Left lung (tissue), 10 donors: Measurements from ENCODE around the gene RFXANK. TPM values are rescaled to one million over a fixed set of nuclear protein-coding genes. Genes with fewer than 3 reads are reported as not detected.
A peak's percentile ranks its signal among the peaks of the same experiment; 100 is the strongest.

Experiments used
- ATAC-seq: fragments of 200-7000 bp; cut with Tn5 transposase; one replicate; pipeline ENCODE4 v1.9.1; 2020; ENCODE audit warnings: moderate library complexity
- DNase-seq, 4 donors: peaks; one replicate each; pipeline ENCODE4 v3.0.0-alpha.2; 2013 to 2020
- H3K27ac ChIP-seq, 2 donors: fragments of 200-600 bp; sonication (generic) in 1 of 2; one replicate each; pipeline versions ENCODE4 v1.5.0 to v1.8.0; 2020 to 2021
- H3K27me3 ChIP-seq, 2 donors: fragments of 200-600 bp; sonication (generic) in 1 of 2; one replicate each; pipeline versions ENCODE4 v1.5.0 to v1.8.0; 2020 to 2021
- H3K36me3 ChIP-seq, 2 donors: fragments of 200-600 bp; sonication (generic) in 1 of 2; one replicate each; pipeline versions ENCODE4 v1.5.0 to v1.8.0; 2020 to 2021
- H3K4me1 ChIP-seq, 2 donors: fragments of 200-600 bp; one replicate each; pipeline ENCODE4 v1.8.0; 2021
- H3K4me3 ChIP-seq, 2 donors: fragments of 200-600 bp; sonication (generic) in 1 of 2; one replicate each; pipeline versions ENCODE4 v1.5.0 to v1.8.0; 2020 to 2021; ENCODE audit warnings: mild to moderate bottlenecking in 1 of 2
- H3K9me3 ChIP-seq, 2 donors: fragments of 200-600 bp; sonication (generic) in 1 of 2; one replicate each; pipeline versions ENCODE4 v1.5.0 to v1.8.0; 2020 to 2021
- CTCF ChIP-seq, 2 donors: fragments of 200-600 bp; sonication (generic) in 1 of 2; IDR thresholded peaks; one replicate each; pipeline versions ENCODE4 v1.5.0 to v1.8.0; 2021; ENCODE audit warnings: antibody characterized with exemption in 2 of 2
- intact Hi-C, 2 donors: fragments of 100-400 bp; cut with DNase I; formaldehyde crosslinking; loops; one replicate each; pipeline versions ENCODE4 v1.11.2 to v1.14.2; 2022
- polyA plus RNA-seq, 6 donors: library from polyadenylated mRNA; unstranded; fragments of 120-200 nt; gene quantifications; one replicate each; pipeline ENCODE4 v1.2.1, GENCODE V29; 2013; ENCODE audit not compliant: insufficient read length in 6 of 6
- total RNA-seq, 2 donors: library from RNA; stranded (reverse); fragmentation: NEBNext Ultra II Directional; extraction: Animal tissue kit (Norgen Biotek cat#: 25700); gene quantifications; one replicate each; pipeline ENCODE4 v1.2.1, GENCODE V29; 2021
- donor health status: DM: no; HTN: yes; CAD: no.
- donor health status: DM: no; HTN: no; CAD: no.

Gene RFXANK
- total and polyA plus RNA-seq, 8 donors, result 61.6 to 82.8 (median 74.5) TPM

GRCh38 chr19:19206938-19207337 is 14.9 kb downstream of the RFXANK start:
- H3K36me3 ChIP-seq, result peaks cover 0 to 2% of the 10 kb centered on the region in 2 donors
- no peak for ATAC-seq
- peaks cover 11 to 48% of the 10 kb centered on the region in 2 donors for H3K27me3 ChIP-seq
- intact Hi-C loops, result no loop called here
- TF ChIP-seq CTCF (IDR thresholded peaks at IDR 0.05), result no peak
- peaks cover 4 to 11% of the 10 kb centered on the region in 2 donors for H3K4me1 ChIP-seq
- no peaks in the 10 kb centered on the region for H3K9me3 ChIP-seq
- DNase-seq, result no peak
- H3K27ac ChIP-seq, result no peak overlapping the region
- H3K4me3 ChIP-seq, result no peak overlapping the region

- Histone ChIP-seq H3K4me3 (no peak overlapping the region), H3K36me3 (no peaks in the 10 kb centered on the region), H3K4me1 (peaks cover 0 to 2% of the 10 kb centered on the region in 2 donors), H3K27ac (no peak overlapping the region), H3K27me3 (peaks cover 19 to 58% of the 10 kb centered on the region in 2 donors), H3K9me3 (no peaks in the 10 kb centered on the region)
- intact Hi-C loops, result no loop called here
- DNase-seq, result no peak
- no peak for ATAC-seq
- no peak for TF ChIP-seq CTCF (IDR thresholded peaks at IDR 0.05)
Measured at GRCh38 chr19:19207637-19208572, 15.8 kb downstream of the RFXANK start.

GRCh38 chr19:19209372-19209771 is 17.3 kb downstream of the RFXANK start:
- H3K27me3 ChIP-seq, result peaks cover 23 to 73% of the 10 kb centered on the region in 2 donors
- ATAC-seq, result no peak
- no peaks in the 10 kb centered on the region for H3K36me3 ChIP-seq
- DNase-seq, result no peak
- no peaks in the 10 kb centered on the region for H3K9me3 ChIP-seq
- H3K27ac ChIP-seq, result no peak overlapping the region
- intact Hi-C loops, result no loop called here
- no peak for TF ChIP-seq CTCF (IDR thresholded peaks at IDR 0.05)
- no peaks in the 10 kb centered on the region for H3K4me1 ChIP-seq
- H3K4me3 ChIP-seq, result no peak overlapping the region

- DNase-seq, result peak in 1 of 4 donors; percentile 60
- H3K27me3 ChIP-seq, result peaks cover 23 to 88% of the 10 kb centered on the region in 2 donors
- TF ChIP-seq CTCF (IDR thresholded peaks at IDR 0.05), result no peak
- intact Hi-C loops, result no loop called here
- no peaks in the 10 kb centered on the region for H3K9me3 ChIP-seq
- H3K4me1 ChIP-seq, result no peaks in the 10 kb centered on the region
- no peak for ATAC-seq
- H3K36me3 ChIP-seq, result no peaks in the 10 kb centered on the region
- no peak within 1 kb of the TSS for H3K4me3 ChIP-seq
- H3K27ac ChIP-seq, result no peak within 1 kb of the TSS
Measured at GRCh38 chr19:19211499-19212420, 19.7 kb downstream of the RFXANK start, which contains the start of gene NCAN. NCAN (plus strand) TSS chr19:19211958; CDS start chr19:19216954, 4,996 bp downstream.
